ENCODE data around the gene TRPM8.

Gene TRPM8

DNA sequence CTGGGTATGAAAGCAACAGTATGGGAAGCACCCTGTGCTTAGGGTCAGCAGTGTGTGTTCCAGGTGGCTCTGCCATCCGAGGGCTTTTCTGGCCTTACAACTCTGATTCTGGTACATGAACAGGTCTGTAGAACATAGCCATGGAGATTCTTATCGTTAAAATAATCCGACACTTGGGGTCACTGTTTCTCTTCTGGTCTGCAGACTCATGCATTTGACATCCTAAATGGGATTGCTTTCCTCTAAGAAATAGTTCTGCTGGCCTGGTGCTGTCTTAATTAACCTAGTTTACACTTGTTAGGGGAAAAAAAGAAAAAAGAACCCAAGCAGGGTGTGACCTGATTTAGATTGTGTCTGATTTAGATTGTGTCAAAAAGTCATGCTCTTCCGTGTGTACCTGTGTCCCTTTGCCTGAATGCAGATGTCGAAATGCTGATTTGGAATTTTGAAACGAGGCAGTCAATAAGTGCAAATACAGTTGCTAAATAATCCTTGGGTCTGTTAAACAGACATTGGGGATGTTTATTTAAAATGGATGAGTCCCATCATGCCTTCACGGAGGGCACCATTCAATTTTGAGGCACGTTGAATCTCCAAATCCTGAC lies 59.6 kb downstream of the TRPM8 start:
- DNase-seq = peak; percentile 82

DNA sequence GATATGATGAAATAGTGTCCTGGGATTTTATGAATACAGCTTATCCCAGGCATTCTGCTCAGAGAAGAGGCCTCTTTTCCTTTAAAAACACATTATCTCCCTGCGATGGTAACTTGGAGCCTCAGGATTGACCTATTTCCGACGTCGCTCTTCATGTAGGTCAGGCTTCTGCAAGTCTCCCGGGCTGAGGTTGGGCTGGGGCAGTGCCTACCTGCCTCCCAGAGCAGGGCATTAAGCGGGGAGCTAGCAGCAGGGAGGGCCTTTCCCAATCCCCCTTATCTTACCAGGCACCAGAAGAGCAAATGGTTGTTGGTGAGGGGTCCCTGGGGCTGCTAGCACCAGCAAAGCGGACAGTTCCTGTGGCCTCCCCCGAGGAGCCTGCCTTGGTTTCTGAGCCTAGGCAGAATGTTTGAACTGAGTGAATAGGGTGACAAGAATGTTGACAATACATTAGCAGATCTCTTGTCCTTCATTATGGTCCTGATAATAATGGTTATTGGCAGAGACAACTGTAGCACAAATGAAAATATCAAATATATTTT lies 60.2 kb downstream of the TRPM8 start:
- peak; percentile 71 for DNase-seq

DNA sequence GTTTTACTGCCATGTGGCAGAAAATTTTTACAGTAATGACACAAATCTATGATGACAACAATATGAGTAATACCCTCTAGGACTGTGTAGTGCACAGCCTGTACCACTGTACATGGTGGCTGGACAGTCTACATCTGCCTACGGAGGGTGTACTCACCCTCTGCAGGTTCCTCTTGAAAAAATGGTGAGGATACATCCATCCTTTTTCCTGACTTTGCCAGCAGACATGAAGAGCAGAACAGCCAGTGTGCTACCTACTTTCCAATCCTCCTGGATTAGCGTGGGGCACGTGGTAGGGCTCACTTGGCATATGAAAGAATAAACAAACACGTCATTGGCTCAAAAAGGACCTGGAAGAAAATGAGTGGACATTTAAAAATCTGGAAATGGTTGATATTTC lies 62.6 kb downstream of the TRPM8 start:
- no peak for DNase-seq

DNA sequence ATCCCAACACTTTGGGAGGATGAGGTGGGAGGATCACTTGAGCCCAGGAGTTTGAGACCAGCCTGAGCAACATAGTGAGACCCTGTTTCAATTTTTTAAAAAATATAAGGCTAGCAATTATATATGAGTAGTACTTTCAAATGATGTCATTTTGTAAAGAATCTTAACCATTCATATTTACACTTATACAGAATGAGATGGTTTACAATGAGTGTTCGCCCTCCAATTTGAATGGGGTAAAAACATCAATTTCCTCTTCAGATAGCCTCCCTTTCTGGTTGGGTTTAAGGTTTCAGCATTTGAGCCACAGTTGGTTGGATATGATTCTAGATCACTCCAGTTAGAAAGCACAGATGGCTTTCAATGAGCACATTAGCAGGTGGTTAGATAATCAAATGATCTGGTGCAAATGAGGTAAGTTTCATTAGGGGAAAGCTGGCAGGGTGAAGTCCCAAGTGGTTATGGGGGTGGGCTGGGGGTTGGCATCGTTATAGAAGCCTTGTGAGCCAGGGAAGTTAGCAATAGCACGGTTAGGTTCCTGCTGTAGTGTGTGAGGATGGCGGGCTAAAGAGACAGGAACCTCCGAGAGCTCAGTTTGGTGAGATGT lies 63.9 kb downstream of the TRPM8 start:
- DNase-seq = no peak

DNA sequence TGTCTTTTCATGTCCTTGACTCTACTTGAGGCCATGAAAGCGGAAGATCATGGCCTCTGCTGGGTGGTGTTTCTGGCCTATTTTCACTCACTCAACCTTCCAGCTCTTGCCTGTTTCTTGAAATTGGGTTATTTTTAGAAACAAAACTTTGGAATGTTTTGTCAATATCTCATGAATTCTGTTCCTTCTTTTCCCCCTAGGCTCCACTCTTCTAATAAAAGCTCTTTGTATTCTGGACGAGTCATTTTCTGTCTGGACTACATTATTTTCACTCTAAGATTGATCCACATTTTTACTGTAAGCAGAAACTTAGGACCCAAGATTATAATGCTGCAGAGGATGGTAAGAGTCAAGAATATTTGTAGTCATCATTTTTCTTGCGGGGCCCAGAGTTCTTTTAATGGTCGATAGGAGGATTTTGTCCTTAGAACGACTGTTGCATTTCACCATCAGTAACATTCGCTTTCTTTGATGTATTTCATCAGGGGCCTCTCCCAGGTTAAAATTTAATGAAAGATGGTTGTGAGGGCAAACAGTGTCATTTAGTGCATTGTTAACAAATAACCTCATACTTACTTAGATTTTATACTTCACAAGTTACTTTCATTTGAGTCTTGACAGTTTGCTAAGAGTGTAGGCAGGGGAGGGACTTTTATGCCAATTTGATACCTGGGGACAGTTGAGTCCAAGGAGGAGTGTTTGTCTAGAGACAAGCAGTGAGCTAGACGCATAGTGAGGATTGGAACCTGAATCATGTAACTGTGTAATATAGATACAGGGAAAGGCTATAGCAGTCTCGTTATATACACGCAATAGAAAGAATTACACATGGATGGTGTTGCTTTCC lies 64.6 kb downstream of the TRPM8 start:
- no peak for DNase-seq

DNA sequence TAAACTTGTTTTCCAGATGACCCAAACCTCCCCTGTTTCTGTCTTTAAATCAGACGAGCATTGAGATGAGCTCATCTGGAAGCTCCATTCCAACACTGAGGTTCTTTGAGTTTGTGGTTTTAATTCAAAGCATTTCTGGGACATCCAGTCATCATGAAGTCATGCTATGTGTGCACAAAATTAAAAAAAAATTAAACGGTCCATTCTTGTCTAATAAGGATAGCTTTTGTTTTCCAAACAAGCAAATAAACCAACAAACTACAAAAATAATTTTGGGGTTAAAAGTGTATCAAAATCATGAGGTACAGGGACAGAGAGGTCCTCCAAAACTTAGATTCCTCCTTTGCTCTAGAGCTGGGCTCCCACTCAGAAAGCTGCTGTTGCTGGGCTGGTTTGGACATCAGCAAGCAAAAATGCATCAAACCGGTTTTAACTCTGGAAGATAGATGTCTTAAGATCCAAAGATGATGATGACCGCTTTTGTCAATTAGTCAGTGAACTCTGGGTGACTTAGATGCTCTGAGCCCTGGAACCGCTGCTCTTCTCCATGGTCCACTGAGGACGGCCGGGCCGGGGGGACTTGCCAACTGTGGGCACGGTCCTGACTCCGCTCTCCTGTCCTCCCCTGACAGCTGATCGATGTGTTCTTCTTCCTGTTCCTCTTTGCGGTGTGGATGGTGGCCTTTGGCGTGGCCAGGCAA lies 65.4 kb downstream of the TRPM8 start:
- DNase-seq = no peak

DNA sequence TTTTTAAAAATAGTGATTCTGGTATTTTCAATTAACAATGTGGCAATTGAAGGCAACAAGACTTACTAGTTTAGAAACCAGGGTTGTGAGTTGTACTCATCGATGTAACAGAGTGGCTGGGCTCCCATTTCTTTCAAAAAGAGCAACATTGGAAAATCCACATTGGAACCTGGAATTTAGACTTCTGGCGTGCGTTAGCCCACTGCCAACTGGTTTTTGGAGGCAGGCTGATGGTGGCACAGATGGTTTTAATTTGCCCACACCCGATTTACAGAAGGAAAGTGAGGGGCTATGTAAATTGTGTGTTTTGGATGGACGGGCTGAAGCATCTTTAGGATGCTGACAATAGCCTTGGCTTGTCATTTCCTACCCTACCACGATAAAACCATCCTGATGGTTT lies 66.3 kb downstream of the TRPM8 start:
- DNase-seq = no peak

DNA sequence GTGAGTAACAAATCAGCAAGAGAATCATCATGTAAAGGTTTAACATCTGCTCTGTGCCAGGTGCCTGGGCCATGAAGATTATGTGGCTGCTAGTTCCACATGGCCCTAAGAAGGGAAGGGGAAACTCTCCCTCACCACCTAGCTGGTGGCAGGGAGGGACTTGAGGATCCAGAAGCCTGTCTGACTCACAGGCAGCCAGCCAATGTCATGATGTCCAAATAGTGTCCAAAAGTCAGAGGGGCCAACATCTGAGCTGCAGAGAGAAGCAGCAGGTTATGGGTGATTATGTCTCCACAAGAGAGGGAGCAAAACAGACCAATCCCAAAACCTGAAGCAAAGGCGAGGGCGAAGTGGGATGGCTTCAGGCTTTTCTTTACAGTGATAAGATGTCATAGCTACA lies 71.4 kb downstream of the TRPM8 start:
- DNase-seq = no peak

DNA sequence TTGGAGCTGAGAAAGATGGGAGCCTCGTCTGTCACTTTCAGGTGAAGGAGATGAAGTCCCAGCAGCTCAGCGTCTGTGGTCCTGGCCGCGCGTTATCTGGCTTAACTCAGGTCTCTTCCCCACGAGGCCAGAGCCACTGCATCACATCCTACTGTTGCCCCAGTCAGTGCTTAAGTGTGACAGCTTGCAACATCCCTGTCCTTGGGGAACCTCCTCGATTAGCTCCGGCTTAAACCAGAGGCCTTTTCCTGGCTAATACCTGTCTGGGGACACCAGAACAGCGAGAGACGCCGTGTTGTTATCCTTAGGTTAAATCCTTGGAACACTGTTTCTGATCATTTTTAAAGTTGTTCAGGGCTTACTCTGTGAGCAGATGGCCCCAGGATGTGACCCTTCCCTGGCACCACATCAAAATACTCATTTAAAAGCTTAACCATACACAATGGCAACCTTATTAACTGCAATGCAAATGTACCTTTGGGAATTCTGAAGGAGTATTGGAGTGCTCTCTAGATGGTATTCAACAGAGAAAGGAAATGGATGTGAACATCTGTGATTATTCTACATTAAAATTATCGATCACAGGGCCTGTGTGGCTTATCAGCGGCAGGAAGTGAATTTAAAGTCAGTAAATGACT lies 72.2 kb downstream of the TRPM8 start:
- DNase-seq = peak; percentile 51

DNA sequence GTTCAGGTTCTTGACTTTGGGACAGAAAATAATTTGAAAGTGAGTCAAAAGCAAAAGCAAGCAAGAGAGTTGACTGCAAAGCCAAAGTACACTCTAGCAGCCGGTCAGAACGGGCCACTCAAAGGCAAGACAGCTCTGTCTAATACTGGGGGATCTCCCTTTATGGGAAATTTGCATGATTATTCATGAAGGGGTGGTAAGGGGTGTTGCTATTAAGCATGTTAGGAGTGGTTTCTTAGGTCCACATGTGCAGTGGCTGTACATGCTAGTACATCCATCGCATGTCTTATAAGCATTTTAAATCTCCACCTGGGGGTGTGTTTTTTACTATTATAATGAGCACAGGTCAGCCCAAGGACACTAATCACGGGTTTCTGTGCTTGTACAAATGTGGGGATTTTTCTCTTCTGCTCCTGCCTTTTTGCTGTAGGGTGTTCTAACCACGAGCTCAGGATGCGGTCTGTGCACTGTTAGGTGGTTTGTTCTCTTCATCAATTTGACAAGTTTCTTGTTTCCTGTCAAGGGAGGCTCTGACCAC lies 73.2 kb downstream of the TRPM8 start:
- no peak for DNase-seq

DNA sequence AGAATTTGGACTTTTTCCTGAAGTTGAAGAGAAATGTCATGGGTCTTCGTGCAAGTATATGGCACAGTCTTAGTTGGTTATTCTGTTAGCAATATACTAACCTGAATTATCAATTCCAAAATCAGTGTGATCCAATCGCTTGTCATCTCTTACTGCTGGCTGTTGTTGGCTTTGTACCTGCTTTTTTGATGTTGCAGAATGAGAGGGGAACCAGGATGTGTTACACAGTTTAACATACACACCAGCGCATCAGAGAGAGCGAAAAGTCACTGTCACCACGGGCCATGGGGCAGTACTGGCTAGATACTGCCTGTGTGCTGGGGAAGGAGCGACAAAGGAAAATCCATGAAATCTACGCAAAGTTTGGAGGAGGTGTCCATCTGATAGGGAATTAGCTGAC lies 74.0 kb downstream of the TRPM8 start:
- DNase-seq = no peak

DNA sequence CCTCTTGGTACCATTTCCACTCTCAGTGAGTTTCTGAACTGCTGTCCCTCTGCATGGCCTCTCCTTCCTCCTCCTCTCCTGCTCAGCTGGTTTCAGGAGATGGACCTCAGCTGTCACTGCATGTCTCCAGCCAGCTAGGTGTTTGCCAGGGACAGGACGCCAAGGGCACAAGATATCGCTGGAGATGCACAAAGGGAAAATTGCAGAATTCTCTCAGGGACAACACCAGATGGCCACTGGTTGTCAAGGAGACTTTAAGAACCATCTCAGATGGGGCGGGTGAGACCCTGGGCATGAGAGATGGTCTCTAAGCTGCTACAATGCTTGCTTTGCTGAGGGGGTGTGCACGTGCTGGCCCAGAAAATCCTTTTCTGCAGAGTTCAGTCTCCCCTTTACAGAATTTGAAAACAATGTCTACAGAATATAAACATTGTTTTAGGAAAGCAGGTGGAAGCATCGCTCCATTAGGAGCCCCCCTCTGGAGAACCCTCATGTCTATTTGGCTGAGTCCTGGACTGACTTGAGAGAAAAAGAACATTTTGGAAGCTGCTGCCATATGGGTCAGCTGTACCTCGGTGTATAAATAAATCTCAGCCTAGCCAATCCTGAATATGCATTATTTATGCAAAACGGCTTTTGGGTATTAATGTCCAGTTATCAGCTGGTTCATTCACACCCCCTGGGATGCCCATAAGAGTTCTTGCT lies 75.5 kb downstream of the TRPM8 start:
- DNase-seq = peak; percentile 30

DNA sequence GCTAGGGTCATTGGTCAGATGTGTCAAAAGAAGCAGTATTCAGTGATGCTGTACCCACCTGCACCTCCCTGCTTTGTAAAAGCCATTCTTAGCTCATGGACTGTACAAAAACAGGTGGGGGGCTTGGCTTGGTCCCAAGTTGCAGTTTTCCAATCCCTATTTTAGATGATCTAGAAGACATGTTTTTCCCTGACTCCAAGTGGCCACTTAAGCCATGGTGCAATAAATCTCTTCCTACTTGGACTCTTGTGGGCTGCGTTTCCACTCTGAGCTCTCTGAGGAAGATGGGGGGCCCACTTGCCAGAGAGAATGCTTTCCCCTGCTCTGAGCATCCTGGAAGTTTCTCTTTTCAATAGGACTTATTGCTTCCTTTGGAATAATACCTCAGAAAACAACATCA lies 76.3 kb downstream of the TRPM8 start:
- DNase-seq = no peak

DNA sequence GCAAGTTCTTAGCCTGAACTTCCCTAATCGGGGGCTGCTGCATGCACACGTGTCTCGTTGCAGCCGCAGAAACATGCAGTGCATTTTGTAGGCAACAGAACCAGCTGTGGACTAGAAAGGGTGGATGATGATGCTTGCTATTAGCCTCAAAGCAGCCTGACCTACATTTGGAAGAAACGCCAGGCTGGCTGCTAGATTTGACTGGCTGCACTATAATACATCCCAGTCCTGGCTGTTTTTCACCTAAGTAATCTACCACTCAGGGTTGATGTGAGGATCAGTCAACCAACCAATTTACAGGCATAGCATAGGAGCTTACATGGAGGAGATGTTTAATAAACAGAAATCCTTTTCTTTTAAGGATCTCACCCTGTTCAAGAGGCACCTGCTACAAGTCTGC lies 77.0 kb downstream of the TRPM8 start:
- DNase-seq = peak; percentile 62

DNA sequence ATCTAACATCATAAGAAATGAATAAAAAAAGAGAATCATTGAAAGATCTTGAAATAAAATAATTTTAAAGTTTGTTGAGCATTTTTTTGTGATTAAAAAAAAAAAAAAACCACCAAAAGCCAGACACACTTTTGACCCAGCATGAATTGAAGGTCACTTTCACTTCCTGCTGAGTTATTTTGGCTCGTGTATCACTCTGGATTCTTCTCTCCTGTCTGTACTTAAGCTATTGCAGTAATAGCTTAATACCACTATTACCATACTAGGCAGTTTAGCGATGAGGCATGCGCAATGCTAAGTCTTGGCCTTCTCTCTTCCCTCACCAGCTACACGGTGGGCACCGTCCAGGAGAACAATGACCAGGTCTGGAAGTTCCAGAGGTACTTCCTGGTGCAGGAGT lies 78.8 kb downstream of the TRPM8 start:
- no peak for DNase-seq

DNA sequence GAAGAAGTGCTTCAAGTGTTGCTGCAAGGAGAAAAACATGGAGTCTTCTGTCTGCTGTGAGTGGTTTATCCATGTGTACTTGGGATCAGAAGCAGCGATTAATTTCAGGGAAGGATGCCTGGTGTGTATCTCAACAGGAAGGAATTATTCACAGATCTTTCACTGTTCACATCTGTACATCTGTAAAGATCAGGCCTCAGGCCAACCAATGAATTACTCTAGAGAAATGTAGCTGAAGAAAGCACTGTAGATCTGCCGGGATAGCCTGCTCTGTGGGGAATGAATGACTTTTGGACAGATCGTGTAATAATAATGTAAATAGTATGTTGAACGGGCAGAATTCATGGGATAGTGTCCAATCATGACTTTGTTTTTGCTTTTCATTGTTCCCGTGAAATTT lies 79.3 kb downstream of the TRPM8 start:
- no peak for DNase-seq

DNA sequence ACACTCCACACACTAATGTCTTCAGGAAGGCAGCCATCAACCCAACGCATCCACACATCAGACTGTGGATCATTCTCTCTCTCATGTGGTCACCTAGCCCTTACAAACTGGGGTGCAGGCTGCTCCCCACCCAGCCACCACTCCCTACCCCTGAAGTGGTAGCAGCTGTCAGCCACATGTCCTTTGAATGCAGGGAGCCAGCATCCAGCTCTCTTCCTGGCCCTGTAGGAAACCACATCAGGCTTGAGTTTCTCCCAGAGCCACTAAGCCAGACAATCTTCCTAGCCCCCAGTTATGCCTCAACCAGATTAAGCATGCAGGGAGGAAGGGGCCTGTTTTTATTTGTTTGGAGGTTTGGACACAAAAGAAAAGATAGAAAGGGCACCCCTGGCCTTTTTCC lies 80.5 kb downstream of the TRPM8 start:
- DNase-seq = no peak

DNA sequence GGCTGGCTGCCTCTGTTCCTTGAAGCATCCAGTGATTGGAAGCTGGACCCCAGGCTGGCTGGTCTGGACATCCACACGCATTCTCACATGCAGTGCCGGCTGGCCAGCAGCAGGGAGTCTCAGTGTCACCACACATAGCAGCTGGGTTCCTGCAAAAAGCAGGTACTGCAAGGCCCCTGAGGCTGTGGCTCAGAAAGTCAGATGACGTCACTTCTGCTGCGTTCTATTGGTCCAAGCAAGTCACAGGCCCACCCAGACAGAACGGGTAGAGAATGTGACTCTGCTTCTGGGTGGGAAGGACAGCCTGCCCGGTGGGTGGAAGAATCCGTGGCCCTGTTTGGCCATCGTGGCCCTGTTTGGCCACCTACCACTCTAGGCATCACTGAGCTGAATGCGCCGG lies 82.0 kb downstream of the TRPM8 start:
- peak; percentile 60 for DNase-seq

DNA sequence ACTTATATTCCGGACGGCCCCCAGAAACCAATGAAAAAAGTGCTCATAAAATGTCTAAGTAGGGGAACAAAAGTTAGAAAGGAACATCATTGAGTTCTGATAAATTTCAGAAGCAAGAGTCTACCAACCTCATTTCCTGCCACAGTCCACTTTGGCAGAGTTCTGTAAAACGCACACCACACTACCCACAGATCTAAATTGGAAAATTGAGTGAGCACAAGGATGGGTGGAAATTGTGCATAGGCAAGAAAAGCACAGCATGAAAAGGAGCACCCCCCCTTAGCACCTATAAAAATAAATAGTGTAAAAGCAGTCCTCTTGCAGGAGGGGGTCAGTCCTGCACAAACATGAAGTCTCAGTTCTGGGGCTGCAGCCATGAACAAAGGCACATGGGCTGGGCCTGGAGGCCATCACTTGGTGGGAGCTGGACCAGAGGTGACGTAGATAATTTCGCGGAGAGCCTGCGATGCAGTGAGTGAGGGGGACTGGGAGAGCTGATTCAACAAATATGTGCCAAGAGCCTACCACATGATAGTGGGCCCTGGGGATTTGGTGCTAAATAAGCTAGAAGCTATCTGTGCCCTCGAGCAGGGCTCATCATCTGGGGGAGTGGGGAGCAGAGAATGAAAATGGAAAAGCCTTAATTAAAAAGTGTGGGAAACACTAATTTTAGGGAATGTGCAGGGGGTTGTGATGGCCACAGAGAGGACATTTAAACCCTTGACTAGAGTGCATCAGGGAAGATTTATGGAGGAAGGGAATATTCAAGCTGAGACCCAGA lies 84.4 kb downstream of the TRPM8 start:
- no peak for DNase-seq

DNA sequence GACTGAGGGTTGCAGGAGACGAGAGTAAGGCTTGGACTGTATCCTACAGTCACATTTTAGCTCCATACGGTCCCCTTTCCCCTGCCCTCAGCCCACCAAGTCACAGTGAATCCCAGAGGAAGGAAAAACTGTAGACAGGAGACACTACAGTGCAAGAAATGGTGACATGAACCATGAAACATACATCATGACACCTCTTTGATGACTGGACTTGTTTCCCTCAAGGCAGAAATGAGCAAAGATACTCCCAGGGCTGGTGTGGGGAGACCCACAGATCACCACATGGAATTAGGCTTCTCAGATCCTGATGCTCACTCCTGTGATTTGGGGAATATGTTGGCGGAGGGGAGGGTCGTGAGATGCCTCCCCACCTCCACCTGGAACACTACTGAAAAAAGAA lies 85.1 kb downstream of the TRPM8 start:
- no peak for DNase-seq

DNA sequence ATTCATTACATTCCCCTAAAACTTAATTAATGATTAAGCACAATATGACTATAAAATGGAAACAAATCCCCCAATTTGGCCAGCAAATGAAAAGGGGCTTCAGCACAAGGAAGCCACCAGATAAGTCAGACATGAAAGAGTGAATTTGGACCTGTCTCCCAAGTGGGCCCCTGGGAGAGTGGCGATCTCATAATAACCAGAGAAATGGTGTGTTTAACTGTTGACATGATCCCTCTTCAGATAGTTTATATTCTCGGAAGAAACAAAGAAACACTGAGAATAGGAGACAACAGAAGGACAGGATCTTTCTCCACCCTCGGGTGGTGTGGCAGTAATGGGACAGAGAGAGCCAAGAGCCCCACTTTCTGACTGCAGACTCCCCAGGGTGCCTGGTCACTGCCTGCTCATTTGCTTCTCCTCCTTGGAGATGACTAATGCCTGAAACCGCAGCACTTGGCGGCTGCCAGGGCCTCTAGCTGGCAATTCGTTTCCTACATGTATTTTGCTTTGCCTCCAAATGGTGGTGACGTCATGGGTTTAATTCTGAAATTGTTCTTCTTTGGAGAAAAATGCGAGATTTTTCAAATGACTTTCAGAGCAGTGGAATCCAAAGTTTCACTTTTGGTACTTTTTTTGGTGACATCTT lies 86.9 kb downstream of the TRPM8 start:
- DNase-seq = peak; percentile 34
